Measurements from ENCODE around the gene NATD1. TPM values are rescaled to one million over a fixed set of nuclear protein-coding genes. Genes with fewer than 3 reads are reported as not detected.

NATD1 gene
- total RNA-seq, 1 experiment from 2014 or later = 7.3 TPM

DNA sequence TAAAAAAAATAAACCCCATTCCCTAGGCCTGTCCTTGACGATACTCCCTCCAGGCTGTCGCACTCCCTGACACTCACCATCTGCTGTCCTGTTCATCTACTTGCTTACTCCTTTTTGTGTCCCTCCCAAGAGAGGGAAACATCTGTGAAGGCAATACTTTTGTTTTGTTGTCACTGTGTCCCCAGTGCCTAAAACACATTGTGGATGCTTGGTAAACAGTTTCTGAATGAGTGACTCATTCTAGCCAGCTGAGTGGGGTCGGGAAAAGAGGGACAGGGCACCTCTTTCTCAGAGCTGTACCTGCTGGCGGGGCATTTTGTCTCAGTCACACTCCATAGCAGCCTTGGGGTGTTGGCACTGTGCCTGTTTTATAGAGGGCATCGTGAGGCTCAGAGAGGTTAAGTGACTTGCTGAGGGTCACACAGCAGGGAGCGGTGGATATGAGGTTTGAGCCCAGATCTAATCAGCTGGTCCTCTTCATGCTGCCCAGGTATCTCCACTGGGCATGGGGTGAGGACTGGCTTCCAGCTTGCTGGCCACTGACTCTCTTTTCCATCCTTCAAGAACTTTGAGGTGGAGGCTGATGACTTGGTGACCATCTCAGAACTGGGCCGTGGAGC lies 46.9 kb upstream of the NATD1 start:
- Histone ChIP-seq H3K4me1 (ENCODE audit: insufficient read depth, low read length) (no peaks in the 10 kb centered on the region), H3K27me3 (ENCODE audit: insufficient read depth, low read length) (no peaks in the 10 kb centered on the region), H3K4me2 (ENCODE audit: insufficient read depth, insufficient read length, low read length) (no peak overlapping the region), H3T11ph (ENCODE audit: low read length) (no peak overlapping the region), H3K79me1 (ENCODE audit: insufficient read depth, low read depth, low read length, poor library complexity, severe bottlenecking) (no peaks in the 10 kb centered on the region), H2AK5ac (ENCODE audit: insufficient read length, low read length) (no peak overlapping the region), H2BK120ac (ENCODE audit: low read depth, low read length, poor library complexity, severe bottlenecking) (no peak overlapping the region), H3K23ac (ENCODE audit: insufficient read length, low read depth, low read length) (no peak overlapping the region), H3K14ac (ENCODE audit: insufficient read depth, low read length) (no peak overlapping the region), H2BK12ac (ENCODE audit: insufficient read length, low read depth, low read length) (no peak overlapping the region), H4K5ac (ENCODE audit: insufficient read length, low read depth, low read length) (no peak overlapping the region), H2BK20ac (ENCODE audit: low read depth, low read length, poor library complexity, severe bottlenecking) (no peak overlapping the region), H2AFZ (ENCODE audit: low read length) (no peak overlapping the region), H3K79me2 (ENCODE audit: insufficient read depth, low read length) (no peaks in the 10 kb centered on the region), H3K4ac (ENCODE audit: low read depth, low read length) (no peak overlapping the region), H3K27ac (ENCODE audit: insufficient read length, low read depth, low read length) (no peak overlapping the region), H3K56ac (ENCODE audit: insufficient read length, low read depth, low read length) (no peak overlapping the region), H4K20me1 (ENCODE audit: control insufficient read depth, insufficient read depth, insufficient read length) (peaks cover 2% of the 10 kb centered on the region), H2BK5ac (ENCODE audit: insufficient read length, low read length) (no peak overlapping the region), H4K8ac (replicated peaks; ENCODE audit: insufficient read length, low read depth, low read length) (no peak overlapping the region), H3K18ac (ENCODE audit: insufficient read length, low read depth, low read length) (no peak overlapping the region), H4K91ac (ENCODE audit: insufficient read length, low read depth, low read length) (no peak overlapping the region), H3K23me2 (ENCODE audit: insufficient read length, low read depth, low read length, poor library complexity, severe bottlenecking) (no peaks in the 10 kb centered on the region), H3K9me3 (ENCODE audit: control insufficient read depth, low read depth, low read length) (peaks cover 29% of the 10 kb centered on the region), H2BK15ac (ENCODE audit: low read depth, low read length) (no peak overlapping the region), H3K9ac (ENCODE audit: extremely low read depth, insufficient read length, low read length) (no peak overlapping the region)
- H3K9me3 Mint-ChIP-seq = peaks cover 71 to 87% of the 10 kb centered on the region in 2 experiments
- TF ChIP-seq, protein P1, sequence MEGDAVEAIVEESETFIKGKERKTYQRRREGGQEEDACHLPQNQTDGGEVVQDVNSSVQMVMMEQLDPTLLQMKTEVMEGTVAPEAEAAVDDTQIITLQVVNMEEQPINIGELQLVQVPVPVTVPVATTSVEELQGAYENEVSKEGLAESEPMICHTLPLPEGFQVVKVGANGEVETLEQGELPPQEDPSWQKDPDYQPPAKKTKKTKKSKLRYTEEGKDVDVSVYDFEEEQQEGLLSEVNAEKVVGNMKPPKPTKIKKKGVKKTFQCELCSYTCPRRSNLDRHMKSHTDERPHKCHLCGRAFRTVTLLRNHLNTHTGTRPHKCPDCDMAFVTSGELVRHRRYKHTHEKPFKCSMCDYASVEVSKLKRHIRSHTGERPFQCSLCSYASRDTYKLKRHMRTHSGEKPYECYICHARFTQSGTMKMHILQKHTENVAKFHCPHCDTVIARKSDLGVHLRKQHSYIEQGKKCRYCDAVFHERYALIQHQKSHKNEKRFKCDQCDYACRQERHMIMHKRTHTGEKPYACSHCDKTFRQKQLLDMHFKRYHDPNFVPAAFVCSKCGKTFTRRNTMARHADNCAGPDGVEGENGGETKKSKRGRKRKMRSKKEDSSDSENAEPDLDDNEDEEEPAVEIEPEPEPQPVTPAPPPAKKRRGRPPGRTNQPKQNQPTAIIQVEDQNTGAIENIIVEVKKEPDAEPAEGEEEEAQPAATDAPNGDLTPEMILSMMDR (conservative IDR thresholded peaks at IDR 0.05) = no peak
- H3K27ac Mint-ChIP-seq = no peak overlapping the region
- no peak overlapping the region for H3K4me3 Mint-ChIP-seq
- H3K27me3 Mint-ChIP-seq (ENCODE audit: low read depth) = 0 out of 2 replicates have a peak, but pooled peaks cover 4% of the 10 kb centered on the region
- no CpG with 5 or more reads among the region's 7 CpGs for WGBS (ENCODE audit: extremely low coverage, insufficient read length, low lambda C conversion rate)
- peaks cover 24 to 53% (median 28%) of the 10 kb centered on the region in 3 experiments for H3K36me3 Mint-ChIP-seq (ENCODE audit: insufficient read depth in 1 of 3, low read depth in 3 of 3)
- no peak for DNase-seq
- no peaks in the 10 kb centered on the region; a peak in 1 of 4 replicates for H3K4me1 Mint-ChIP-seq
